CD4-positive, alpha-beta T cell treated with Interleukin-17A for 4 hours (primary cell): Measurements from ENCODE around the gene ZYG11A.
"Not testable (repeated sequence)": the region's sequence is repeated elsewhere in the genome, so short reads cannot be mapped to it uniquely, and the experiment has no call there.

ENCODE experiments used
- DNase-seq: peaks from one replicate; pipeline ENCODE4 v3.0.0-alpha.2; 2020; ENCODE audit warnings: mixed read lengths

Gene ZYG11A

DNA sequence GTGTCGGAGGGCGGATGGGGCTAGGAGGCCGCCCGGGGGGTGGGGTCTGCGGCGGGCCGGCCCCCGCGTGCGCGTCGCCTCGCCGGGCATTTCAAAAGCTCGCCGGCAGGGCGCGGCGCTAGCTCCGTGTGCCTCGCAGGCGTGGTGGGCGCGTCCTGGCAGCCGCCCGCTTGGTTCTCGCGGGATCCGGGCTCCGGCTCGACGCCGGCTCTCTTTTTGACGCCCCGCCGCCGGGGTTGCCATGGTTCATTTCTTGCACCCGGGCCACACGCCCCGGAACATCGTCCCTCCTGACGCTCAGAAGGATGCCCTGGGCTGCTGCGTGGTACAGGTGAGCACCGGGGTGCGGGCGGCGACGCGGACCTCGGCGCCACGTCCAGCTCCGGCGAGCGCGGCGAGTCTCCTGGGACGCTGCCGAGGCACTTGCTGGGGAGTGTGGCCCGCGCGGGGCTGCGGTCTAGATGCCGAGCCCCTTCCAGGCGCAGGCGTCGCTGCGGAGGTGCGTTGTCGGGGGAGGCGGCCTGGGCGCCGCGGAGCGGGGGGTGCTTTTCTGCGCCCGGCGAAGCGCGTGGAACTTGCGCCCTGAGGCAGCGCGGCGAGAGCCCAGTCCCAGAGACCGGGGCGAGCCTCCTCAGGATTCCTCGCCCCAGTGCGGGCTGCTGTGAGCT is at the start of gene ZYG11A:
ZYG11A (plus strand) TSS at position 118 of the 668 bp plus-strand sequence; CDS start at position 242, 124 bp downstream.
- DNase-seq, result peak; percentile 71

DNA sequence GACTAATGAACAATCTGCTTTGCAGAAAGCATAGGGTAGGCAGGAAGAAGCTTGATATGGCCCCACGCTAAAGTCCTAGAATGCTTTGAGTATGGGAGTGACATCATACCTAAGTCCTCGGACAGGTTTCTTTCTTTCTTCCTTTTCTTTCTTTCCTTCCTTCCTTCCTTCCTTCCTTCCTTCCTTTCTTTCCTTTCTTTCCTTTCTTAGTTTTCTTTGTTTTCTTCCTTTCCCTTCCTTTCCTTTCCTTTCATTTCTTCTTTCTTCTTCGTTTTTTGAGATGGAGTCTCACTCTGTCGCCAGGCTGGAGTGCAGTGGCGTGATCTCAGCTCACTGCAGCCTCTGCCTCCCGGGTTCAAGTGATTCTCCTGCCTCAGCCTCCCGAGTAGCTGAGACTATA is 48.8 kb upstream of the ZYG11A start:
- not testable (repeated sequence) for DNase-seq

DNA sequence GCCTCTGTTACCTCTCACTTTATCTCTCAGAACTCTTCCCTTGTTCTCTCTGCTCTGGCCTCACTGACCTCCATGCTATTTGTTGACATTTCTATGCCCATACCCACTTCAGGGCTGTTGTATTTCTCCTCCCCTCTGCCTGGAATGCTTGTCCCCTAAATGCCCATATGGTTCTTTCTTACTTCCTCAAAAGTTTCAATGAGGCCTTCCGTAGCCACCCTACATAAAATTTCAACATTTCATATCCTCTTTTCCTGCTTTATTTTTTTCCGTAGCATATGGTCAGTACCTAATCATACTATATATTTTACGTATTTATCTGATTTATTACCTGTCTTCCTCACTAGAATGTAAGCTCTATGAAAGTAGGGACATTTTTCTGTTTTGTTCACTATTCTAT is 47.1 kb upstream of the ZYG11A start:
- no peak for DNase-seq

DNA sequence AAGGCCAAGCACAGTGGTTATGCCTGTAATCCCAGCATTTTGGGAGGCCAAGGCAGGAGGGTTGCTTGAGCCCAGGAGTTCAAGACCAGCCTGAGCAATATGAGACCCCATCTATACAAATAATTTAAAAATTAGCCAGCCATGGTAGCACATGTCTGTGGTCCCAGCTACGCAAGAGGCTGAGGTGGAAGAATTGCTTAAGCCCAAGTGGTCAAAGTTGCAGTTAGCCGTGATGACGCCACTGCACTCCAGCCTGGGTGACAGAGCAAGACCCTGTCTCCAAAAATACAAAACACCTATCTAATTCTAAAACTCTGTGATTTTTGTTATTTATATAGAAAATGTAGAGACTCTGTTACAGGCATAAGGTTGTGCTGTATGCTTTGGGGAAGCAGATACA is 44.2 kb upstream of the ZYG11A start:
- DNase-seq, result no peak

DNA sequence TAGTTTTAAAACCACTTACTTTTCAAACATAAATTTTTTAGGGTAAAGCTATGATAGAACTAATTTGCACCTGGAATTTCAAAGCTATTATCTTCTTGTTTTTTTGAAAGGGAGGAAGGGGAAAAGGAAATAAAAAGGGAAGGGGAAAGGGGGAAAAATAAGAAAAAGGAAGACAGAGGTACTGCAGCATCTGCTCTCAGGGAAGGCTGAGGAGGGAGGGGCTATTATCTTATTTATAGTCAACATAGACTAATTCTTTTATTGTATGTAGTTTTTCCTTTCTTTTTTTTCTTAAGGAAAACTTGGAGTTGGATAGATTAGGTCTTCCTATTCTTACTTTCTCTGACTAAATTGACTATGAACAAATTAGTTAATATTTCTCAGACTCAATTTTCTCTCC is 41.5 kb upstream of the ZYG11A start:
- DNase-seq, result no peak

DNA sequence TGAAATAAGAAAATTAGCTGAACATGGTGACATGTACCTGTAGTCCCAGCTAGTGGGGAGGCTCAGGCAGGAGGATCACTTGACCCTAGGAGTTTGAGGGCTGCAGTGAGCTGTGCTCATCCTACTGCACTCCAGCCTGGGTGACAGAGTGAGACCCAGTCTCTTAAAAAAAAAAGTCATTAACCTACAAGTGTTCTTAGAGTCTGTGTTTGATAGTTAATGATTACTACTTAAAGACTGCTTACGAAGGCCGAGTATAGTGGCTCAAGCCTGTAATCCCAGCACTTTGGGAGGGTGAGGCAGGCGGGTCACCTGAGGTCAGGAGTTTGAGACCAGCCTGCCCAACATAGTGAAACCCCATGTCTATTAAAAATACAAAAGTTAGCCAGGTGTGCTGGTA is 38.5 kb upstream of the ZYG11A start:
- DNase-seq, result not testable (repeated sequence)

DNA sequence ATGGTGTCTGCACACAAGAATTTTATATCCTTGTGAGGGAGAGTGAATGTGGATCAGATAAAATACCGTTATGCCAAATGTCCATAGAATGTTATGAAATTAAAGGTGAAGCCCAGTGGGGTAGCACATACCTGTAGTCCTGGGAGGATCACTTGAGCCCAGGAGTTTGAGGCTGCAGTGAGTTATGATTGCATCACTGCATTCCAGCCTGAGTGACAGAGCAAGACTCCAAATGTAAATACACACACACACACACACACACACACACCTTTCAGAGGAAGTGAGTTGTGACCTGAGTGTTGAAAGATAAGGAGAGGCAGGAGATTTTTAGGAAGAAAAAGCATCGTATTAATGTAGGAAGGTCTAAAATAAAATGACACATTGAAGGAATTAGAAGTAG is 28.1 kb upstream of the ZYG11A start:
- DNase-seq, result no peak

DNA sequence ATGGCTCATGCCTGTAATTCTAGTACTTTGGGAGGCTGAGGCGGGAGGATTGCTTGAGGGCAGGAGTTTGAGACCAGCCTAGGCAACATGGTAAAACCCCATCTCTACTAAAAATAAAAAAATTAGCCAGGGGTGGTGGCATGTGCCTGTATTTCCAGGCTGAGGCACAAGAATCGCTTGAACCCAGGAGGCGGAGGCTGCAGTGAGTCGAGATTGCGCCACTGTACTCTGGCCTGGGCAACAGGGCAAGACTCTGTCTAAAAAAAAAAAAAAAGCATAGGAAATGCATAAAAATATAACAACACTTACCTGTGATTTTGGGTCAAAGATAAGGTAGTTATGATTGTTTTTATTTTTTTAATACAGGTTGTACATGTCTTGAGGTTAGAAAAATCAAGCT is 21.7 kb upstream of the ZYG11A start:
- not testable (repeated sequence) for DNase-seq

DNA sequence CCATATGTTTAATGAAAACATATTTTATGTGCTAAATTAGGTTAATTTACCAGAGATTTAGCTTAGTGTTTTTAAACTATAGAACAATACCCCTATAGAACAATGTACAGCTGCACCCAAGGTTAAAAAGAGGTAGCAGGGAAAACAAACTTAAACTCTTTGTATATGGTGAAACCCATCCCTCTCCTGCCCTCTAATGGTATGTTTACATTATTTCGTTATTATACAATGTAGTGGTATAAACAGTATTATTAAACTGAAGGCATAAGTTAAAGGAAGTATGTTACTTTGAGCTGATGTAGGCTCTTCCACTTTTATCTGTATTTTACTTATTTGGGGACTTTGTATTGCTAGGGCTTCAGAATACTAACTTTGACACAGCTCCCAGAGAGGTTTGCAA is 16.7 kb upstream of the ZYG11A start:
- DNase-seq, result no peak

DNA sequence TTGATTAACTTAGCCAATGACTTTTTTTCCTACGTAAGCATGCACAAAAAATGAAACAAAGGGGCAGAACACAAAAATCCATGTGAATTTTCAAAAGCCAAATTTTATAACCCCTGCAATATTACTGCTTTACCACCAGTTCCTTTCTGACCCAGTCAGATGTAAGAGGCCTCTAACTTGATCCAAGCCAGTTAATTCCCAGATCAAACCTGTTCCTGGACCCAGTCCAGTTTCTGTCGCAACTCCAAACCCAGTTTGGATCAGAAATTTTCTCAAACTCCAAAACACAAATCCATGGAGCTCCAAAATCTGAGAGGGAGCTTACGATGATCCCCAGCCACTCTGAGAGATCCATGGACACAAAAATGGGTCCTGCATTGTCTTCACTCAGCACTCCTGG is 7.8 kb upstream of the ZYG11A start:
- no peak for DNase-seq

DNA sequence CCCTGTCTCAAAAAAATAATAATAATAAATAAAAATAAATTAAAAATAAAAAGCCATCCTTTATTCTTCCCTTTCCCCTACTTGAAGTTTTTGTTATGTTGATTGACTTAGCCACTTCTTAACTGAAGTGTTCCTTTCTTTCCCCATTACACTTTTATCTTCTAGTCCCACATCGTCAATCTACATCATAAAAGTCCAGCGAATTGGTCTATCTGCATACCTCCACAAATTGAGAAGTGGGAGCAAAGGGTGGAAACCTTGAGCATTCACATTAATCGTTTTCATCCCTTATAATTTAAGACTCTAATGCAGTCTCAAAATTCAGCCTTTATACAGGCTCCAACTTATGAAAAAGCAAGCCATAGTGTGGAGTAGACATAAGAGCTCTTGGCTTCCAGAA is 6.5 kb upstream of the ZYG11A start:
- DNase-seq, result no peak

DNA sequence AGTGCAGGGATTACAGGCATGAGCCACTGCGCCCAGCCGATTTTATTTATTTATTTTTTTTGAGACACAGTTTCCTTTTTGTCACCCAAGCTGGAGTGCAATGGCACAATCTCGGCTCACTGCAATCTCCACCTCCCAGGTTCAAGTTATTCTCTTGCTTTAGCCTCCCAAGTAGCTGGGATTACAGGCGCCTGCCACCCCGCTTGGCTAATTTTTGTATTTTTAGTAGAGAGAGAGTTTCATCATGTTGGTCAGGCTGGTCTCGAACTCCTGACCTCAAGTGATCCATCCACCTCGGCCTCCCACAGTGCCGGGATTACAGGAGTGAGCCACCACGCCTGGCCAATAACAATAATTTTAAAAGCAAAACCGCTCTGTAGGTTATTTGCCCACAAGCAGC is 3.4 kb upstream of the ZYG11A start:
- not testable (repeated sequence) for DNase-seq

DNA sequence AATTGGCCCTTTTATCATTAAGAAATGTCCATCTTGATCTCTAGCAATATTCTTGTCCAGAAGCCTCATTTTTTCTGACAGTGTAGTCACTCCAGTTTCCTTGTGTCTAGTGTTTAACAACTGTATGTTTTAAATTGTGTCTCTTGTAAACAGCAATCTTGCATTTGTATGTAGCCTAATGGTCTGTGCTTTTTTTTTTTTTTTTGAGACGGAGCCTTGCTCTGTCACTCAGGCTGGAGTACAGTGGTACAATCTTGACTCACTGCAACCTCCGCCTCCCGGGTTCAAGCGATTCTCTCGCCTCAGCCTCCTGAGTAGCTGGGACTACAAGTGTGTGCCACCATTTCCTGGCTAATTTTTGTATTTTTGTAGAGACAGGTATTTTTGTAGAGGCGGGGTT is 2.6 kb downstream of the ZYG11A start:
- not testable (repeated sequence) for DNase-seq

DNA sequence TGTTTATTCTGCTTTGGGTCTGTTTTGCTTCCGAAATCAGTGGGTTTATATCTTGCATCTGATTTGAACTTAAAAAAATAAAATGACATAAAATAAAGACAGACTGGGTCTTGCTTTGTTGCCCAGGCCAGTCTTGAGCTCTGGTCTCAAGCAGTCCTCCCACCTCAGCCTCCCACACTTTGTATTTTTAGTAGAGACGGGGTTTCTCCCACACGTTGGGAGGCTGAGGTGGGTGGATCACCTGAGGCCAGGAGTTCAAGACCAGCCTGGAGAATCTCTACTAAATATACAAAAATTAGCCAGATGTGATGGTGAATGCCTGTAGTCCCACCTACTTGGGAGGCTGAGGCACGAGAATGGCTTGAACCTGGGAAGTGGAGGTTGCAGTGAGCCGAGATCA is 5.9 kb downstream of the ZYG11A start:
- no peak for DNase-seq

DNA sequence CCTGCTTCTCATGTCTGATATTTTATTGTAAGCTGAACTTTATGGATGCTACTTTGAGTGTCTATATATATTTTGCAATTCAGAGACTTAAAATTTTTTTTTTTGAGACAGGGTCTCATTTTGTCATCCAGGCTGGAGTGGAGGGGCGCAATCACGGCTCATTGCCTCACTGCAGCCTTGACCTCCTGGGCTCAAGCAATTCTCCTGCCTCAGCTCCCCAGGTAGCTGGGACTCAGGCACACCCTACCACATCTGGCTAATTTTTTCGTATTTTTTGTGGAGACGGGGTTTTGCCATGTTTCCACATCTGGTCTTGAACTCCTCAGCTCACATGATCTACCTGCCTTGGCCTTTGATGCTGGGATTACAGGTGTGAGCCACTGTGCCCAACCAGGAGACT is 8.4 kb downstream of the ZYG11A start:
- DNase-seq, result no peak

DNA sequence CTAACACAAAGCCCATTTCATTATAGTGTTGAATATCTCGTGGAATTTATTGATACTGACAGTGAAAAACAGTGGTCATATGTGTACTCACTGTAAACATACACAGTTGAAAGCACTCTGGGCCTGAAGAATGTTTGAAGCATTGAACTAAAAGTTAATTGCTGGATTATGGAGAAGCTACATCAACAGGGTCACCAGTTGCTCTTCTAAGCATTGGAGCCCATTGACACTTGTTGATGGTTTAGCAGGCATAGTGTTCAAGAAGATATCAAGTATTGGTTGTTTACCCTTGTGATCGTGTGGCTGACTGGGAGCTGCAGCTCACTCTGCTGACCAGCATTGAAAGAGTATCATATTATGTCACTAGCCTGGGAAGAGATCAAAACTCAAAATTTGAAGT is 10.3 kb downstream of the ZYG11A start:
- DNase-seq, result no peak

DNA sequence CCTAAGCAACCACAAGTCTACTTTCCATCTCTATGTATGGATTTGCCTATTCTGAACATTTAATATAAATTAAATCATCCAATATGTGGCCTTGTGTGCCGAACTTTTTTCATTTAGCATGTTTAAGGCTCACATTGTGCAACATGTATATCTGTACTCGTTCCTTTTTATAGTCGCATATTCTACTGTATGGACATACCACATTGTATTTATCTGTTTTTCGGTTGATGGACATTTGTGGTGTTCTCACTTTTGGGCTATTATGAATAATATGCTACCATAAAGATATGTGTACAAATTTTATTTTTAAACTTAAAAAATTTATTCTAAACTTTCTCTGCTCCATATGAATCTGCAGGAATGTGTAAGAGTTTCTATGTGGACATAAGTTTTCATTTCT is 13.0 kb downstream of the ZYG11A start:
- DNase-seq, result no peak

DNA sequence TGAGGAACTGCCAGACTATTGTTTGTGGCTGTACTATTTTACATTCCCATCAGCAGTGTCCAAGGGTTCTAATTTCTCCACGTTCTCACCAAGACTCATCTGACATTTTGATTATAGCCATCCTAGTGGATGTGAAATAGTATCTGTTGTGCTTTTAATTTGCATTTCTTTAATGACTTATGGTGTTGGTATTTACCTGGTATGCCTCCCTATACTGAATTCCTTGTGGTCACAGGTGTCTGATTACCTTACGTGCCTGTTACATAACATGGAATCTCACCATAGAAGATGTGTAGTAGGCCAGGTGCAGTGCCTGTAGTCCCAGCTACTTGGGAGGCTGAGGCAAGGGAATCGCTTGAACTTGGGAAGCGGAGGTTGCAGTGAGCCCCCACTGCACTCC is 13.5 kb downstream of the ZYG11A start:
- no peak for DNase-seq

DNA sequence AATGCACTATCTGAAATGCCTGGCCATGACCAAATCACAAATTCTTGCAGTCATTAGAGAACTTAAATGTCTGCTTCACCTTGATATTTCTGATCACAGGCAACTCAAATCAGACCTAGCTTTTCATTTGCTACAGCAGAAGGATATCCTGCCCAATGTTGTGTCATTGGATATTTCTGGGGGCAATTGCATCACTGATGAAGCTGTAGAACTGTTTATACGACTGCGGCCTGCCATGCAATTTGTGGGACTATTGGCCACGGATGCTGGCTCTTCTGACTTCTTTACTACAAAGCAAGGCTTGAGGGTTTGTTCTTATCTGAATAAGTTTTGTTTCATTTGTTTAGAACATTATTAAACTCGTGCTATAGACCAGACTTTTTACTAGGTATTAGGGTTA is 14.9 kb downstream of the ZYG11A start:
- DNase-seq, result no peak

DNA sequence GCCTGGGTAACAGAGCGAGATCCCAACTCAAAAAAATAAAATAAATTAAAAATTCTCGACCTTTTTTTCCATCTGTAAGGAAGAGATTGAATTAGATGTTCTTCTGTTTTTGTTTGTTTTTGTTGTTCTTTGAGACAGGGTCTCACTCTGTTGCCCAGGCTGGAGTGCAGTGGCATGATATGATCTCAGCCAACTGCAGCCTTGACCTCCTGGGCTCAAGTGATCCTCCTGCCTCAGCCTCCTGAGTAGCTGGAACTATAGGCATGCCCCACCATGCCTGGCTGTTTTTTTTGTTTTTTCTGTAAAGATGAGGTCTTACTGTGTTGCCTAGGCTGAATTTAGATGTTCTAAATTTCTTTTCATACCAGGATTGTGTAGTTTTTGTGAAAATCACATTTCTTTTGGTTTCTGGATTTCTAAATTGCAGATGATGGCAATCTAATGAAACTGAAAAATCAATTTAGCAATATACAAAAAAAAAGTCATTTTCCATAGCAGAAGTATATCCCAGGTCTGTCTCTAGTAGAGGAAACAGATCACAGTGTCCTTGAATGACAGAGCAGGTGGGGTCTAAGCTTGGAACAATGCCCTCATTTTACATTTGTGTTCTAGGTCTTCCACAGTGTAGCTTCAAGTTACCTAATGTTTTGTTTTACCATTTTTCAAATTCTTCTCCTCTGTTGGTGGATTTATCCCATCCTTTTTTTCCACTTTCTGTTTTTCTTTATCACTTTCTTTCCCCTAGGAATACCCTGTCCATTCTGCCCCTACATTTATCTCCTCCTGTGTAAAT is 20.3 kb downstream of the ZYG11A start:
- no peak for DNase-seq

DNA sequence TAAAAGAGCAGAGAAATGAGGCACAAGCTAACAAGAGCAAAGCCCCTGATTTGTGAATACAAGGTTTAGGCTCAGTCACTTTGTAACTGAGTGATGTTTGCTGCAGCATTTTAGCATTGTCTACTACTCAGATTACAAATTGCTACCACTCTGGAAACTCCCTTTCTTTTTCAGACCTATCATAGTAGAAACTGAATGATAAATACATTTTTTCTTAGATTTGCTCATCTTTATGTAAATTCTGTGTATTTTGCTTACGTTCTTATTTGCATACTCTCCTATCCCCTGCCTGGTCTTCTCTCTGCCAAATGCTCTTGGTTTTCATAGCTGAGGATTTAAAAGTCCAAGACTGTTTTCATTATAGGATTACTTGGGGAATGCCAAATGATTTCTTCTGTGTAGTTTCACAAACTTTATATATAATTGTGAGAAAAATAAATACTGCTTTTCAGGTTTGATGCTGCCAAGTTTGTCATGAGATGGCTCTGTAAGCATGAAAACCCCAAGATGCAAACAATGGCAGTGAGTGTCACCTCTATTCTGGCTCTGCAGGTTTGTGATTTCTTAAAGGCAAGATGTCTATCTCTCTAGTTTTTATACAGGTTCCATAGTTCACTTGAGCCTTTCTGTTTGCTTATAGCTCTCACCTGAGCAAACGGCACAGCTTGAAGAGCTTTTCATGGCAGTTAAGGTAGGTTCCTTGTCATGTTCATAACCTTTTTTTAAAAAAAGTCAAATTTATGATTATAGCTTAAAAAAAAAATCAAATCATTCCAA is 24.7 kb downstream of the ZYG11A start:
- DNase-seq, result no peak

DNA sequence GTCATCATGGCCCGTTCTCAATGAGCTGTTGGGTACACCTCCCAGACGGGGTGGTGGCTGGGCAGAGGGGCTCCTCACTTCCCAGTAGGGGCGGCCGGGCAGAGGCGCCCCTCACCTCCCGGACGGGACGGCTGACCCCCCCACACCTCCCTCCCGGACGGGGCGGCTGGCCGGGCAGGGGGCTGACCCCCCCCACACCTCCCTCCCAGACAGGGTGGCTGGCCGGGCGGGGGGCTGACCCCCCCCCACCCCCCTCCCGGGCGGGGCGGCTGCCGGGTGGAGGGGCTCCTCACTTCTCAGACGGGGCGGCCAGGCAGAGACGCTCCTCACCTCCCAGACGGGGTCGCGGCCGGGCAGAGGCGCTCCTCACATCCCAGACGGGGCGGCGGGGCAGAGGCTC is 27.2 kb downstream of the ZYG11A start:
- not testable (repeated sequence) for DNase-seq

DNA sequence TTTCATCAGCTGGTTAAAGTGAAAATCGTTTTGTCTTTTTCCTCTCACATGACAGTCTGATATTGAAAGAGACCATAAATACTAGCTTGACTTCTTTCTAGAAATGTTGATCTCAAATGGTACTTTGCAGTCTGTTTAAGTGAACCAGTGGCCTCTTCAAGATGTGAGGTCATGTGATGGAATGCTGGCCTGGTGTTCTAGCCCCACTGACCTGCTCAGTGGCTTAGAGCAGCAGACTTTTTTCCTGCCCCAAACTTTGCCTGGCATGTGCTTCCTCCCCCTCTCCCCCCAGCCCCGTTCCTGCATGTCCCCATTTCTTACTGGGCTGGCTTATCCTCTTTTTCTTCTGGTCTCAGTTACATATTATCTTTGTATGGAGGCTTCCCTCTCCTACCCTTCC is 34.3 kb downstream of the ZYG11A start:
- DNase-seq, result no peak

DNA sequence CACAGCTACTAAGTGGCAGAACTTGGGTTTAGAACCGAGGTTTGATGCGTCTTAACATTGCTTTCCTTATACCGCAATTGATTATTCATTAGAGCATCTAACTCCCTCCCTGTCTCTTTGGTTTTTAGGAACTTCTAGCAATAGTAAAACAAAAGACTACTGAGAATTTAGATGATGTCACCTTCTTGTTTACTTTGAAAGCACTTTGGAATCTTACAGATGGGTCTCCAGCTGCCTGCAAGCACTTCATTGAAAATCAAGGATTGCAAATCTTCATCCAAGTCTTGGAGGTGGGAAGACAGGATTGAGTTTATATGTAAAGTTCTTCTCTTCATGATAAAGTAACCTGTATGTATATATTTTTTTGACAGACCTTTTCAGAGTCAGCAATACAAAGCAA is 35.0 kb downstream of the ZYG11A start:
- DNase-seq, result no peak
